Activated T-cell treated with anti-CD3 and anti-CD28 coated beads for 48 hours (primary cell): ENCODE results near the gene SLMAP.

ENCODE experiments used
- DNase-seq: peaks from one replicate; pipeline ENCODE4 v3.0.0-alpha.2; 2020; ENCODE audit warnings: low read depth

SLMAP gene

GRCh38 chr3:57942388-57942787 is 186.3 kb downstream of the SLMAP start:
- no peak for DNase-seq

- no peak for DNase-seq
Measured at GRCh38 chr3:57942872-57943283, 186.8 kb downstream of the SLMAP start.

GRCh38 chr3:57943525-57944495 is 187.7 kb downstream of the SLMAP start:
- no peak for DNase-seq

- no peak for DNase-seq
Measured at GRCh38 chr3:57946970-57947381, 190.9 kb downstream of the SLMAP start.

GRCh38 chr3:57948080-57948671 is 192.1 kb downstream of the SLMAP start:
- DNase-seq, result no peak

GRCh38 chr3:57948781-57949242 is 192.7 kb downstream of the SLMAP start:
- no peak for DNase-seq

- no peak for DNase-seq
Measured at GRCh38 chr3:57949344-57949743, 193.2 kb downstream of the SLMAP start.

- no peak for DNase-seq
Measured at GRCh38 chr3:57949785-57950615, 193.9 kb downstream of the SLMAP start.

GRCh38 chr3:57951066-57951882 is 195.2 kb downstream of the SLMAP start:
- no peak for DNase-seq

- DNase-seq, result no peak
Measured at GRCh38 chr3:57952208-57952631, 196.1 kb downstream of the SLMAP start.

GRCh38 chr3:57952651-57953050 is 196.5 kb downstream of the SLMAP start:
- DNase-seq, result no peak

GRCh38 chr3:57953576-57953975 is 197.5 kb downstream of the SLMAP start:
- no peak for DNase-seq

GRCh38 chr3:57956119-57956832 is 200.2 kb downstream of the SLMAP start:
- no peak for DNase-seq

GRCh38 chr3:57956833-57957174 is 200.7 kb downstream of the SLMAP start:
- no peak for DNase-seq

GRCh38 chr3:57957824-57958223 is 201.7 kb downstream of the SLMAP start:
- DNase-seq, result no peak

- no peak for DNase-seq
Measured at GRCh38 chr3:57958642-57959422, 202.7 kb downstream of the SLMAP start.

GRCh38 chr3:57959423-57960173 is 203.5 kb downstream of the SLMAP start:
- DNase-seq, result no peak

- DNase-seq, result no peak
Measured at GRCh38 chr3:57960174-57960505, 204.0 kb downstream of the SLMAP start.

- no peak for DNase-seq
Measured at GRCh38 chr3:57961177-57961827, 205.2 kb downstream of the SLMAP start.
